H1 (cell line): ENCODE results near the gene VWA7. TPM values are rescaled to one million over a fixed set of nuclear protein-coding genes. Genes with fewer than 3 reads are reported as not detected.

Experiments
- ASH2L ChIP-seq: fragments of 200-600, 300-600 bp; sonication (generic); IDR thresholded peaks from one replicate; pipeline ENCODE4 v1.7.1; 2017; ENCODE audit warnings: low read length
- CBX5 ChIP-seq: fragments of 300-800, 300-1000 bp; sonication (generic); IDR thresholded peaks from 2 replicates; pipeline ENCODE4 v1.7.1; 2016; ENCODE audit warnings: antibody characterized with exemption, low read length, low read depth
- CBX8 ChIP-seq: fragments of 300-800, 300-1000 bp; sonication (generic); IDR thresholded peaks from 2 replicates; pipeline ENCODE4 v1.7.1; 2016; ENCODE audit warnings: low read depth, low read length, borderline replicate concordance
- CEBPB ChIP-seq: IDR thresholded peaks from 2 replicates; pipeline ENCODE4 v1.6.1; 2012; ENCODE audit warnings: low read depth, low read length
- CTBP2 ChIP-seq: IDR thresholded peaks from 2 replicates; pipeline ENCODE4 v1.7.0; 2011; ENCODE audit warnings: borderline replicate concordance, mild to moderate bottlenecking, moderate library complexity, mixed read lengths, low read length; ENCODE audit not compliant: insufficient read depth, insufficient read length
- EP300 ChIP-seq, 2 experiments: IDR thresholded peaks; 1 replicate in 1 of 2; 2 replicates in 1 of 2; pipeline ENCODE4 v1.6.1; 2011 to 2012; ENCODE audit warnings: low read depth in 2 of 2, low read length in 2 of 2, mild to moderate bottlenecking in 2 of 2, borderline replicate concordance in 1 of 2, inconsistent platforms in 1 of 2, moderate library complexity in 1 of 2
- EZH2 ChIP-seq: fragments of 200-600 bp; sonication (generic); IDR thresholded peaks from 2 replicates; pipeline ENCODE4 v1.7.1; 2012; ENCODE audit warnings: low read depth, mild to moderate bottlenecking, moderate library complexity, low read length, inconsistent platforms; ENCODE audit not compliant: severe bottlenecking
- GTF2F1 ChIP-seq: IDR thresholded peaks from 2 replicates; pipeline ENCODE4 v1.6.1; 2012; ENCODE audit warnings: low read depth, low read length, improper control_type of control experiment, borderline replicate concordance
- KDM4A ChIP-seq: IDR thresholded peaks from one replicate; pipeline ENCODE4 v1.7.1; 2012; ENCODE audit warnings: low read depth, mild to moderate bottlenecking, moderate library complexity, low read length, inconsistent platforms; ENCODE audit not compliant: severe bottlenecking
- PHF8 ChIP-seq: fragments of 200-600 bp; sonication (generic); conservative IDR thresholded peaks from 2 replicates; pipeline ENCODE4 v1.7.1; 2012; ENCODE audit warnings: low read depth, mild to moderate bottlenecking, inconsistent platforms, low read length, moderate library complexity
- RAD21 ChIP-seq, 2 experiments: IDR thresholded peaks in 1 of 2; conservative IDR thresholded peaks in 1 of 2; 2 replicates each; pipeline ENCODE4 v1.6.1; 2011; ENCODE audit warnings: low read depth in 2 of 2, low read length in 2 of 2, improper control_type of control experiment in 1 of 2, inconsistent platforms in 1 of 2, mild to moderate bottlenecking in 1 of 2, moderate library complexity in 1 of 2
- RFX5 ChIP-seq: IDR thresholded peaks from 2 replicates; pipeline ENCODE4 v1.6.1; 2011; ENCODE audit warnings: low read depth, low read length, improper control_type of control experiment, borderline replicate concordance
- RNF2 ChIP-seq: fragments of 200-900, 300-1000 bp; sonication (generic); IDR thresholded peaks from 2 replicates; pipeline ENCODE4 v1.7.1; 2016; ENCODE audit warnings: borderline replicate concordance, low read depth, mild to moderate bottlenecking, antibody characterized with exemption, low read length; ENCODE audit not compliant: poor library complexity, severe bottlenecking; ENCODE audit errors: missing control alignments
- TAF1 ChIP-seq: IDR thresholded peaks from 2 replicates; pipeline ENCODE4 v1.6.1; 2011; ENCODE audit warnings: mild to moderate bottlenecking, low read depth, low read length
- polyA plus RNA-seq, 7 experiments: library from polyadenylated mRNA; depleted of rRNA in 3 of 7; stranded (reverse) in 5 of 7; unstranded in 2 of 7; fragments of >200 nt in 5 of 7; fragments of 200-250 nt in 2 of 7; gene quantifications; 1 replicate in 5 of 7; 2 replicates in 1 of 7; 4 replicates in 1 of 7; pipeline versions ENCODE4 v1.2.1 to v1.2.3, GENCODE V29; 2011 to 2013; ENCODE audit warnings: missing spikeins in 2 of 7, mixed read lengths in 2 of 7
- total RNA-seq: library from RNA; stranded (reverse); fragmentation: NEBNext Ultra II Directional; extraction: Animal tissue kit (Norgen Biotek cat#: 25700); gene quantifications from 2 replicates; pipeline ENCODE4 v1.2.1, GENCODE V29; 2021
- TF ChIP-seq, protein P1 (sequence below): IDR thresholded peaks from 2 replicates; pipeline ENCODE4 v1.6.1; 2012; ENCODE audit warnings: inconsistent platforms

The VWA7 gene
- total and polyA plus RNA-seq, 2 of the 8 experiments (the other 6 are each of a cell fraction or from before 2014, with no cell fraction given): 0.82 to 2.1 TPM

DNA sequence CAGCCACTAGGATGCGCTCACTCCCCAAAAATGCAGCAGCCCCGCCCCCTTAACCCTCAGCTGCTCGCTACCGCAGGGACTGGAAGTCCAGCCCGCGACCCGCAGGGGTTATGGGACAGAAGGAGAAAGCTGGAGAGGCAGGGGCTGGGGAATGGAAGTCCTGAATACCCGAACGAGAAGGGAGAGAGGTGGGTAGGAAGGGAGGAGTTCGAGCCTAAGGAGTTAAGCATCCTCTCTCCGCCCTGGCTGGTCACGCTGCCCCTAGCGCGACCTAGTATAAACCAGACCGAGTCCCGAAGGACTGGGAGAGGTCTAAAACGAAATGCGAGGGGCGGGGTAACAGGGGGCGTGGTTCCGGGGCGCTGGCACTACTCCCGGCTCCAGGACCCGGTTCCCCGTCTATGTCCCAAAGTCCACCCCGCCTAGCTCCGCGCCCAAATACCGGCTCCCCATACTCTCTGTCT, 47.6 kb downstream of the VWA7 start (continued):
- TF ChIP-seq EZH2 (no peak), CTBP2 (no peak), ASH2L (peak; percentile 62), RFX5 (no peak), CEBPB (no peak), RNF2 (no peak), RAD21 (IDR thresholded peaks at IDR 0.05 in 1 of 2, conservative IDR thresholded peaks at IDR 0.05 in 1 of 2; ENCODE audit: low read depth in 2 of 2, low read length in 2 of 2) (peak; percentile 83 to 90), EP300 (IDR thresholded peaks at IDR 0.05; ENCODE audit: borderline replicate concordance in 1 of 2, low read depth in 2 of 2, low read length in 2 of 2) (no peak), GTF2F1 (no peak), PHF8 (peak; percentile 62; the same call in 1 of the 2 replicates), CBX8 (no peak), TAF1 (no peak), KDM4A (peak; percentile 71), CBX5 (no peak)
- TF ChIP-seq, protein P1, sequence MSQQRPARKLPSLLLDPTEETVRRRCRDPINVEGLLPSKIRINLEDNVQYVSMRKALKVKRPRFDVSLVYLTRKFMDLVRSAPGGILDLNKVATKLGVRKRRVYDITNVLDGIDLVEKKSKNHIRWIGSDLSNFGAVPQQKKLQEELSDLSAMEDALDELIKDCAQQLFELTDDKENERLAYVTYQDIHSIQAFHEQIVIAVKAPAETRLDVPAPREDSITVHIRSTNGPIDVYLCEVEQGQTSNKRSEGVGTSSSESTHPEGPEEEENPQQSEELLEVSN: no peak
